GM19438 (cell line): Measurements from ENCODE around the gene CCN6.
"Not testable (repeated sequence)": the region's sequence is repeated elsewhere in the genome, so short reads cannot be mapped to it uniquely, and the experiment has no call there.

Experiments
- ATAC-seq: cut with Tn5 transposase; IDR thresholded peaks from one replicate; pipeline ENCODE4 v1.9.1; 2021; ENCODE audit warnings: low read depth; ENCODE audit not compliant: unreplicated experiment

The CCN6 gene

GRCh38 chr6:112029045-112029822 lies 24.7 kb upstream of the CCN6 start:
- no peak for ATAC-seq

GRCh38 chr6:112030206-112030960 lies 23.5 kb upstream of the CCN6 start:
- no peak for ATAC-seq

GRCh38 chr6:112030961-112031660 lies 22.8 kb upstream of the CCN6 start:
- no peak for ATAC-seq

GRCh38 chr6:112031960-112032359 lies 21.9 kb upstream of the CCN6 start:
- no peak for ATAC-seq

GRCh38 chr6:112032728-112033127 lies 21.2 kb upstream of the CCN6 start:
- ATAC-seq: no peak

- ATAC-seq: no peak
These were observed 19.9 kb upstream of the CCN6 start for GRCh38 chr6:112033791-112034615.

- no peak for ATAC-seq
These were observed 19.3 kb upstream of the CCN6 start for GRCh38 chr6:112034616-112034995.

GRCh38 chr6:112036088-112036637 lies 17.7 kb upstream of the CCN6 start:
- no peak for ATAC-seq

GRCh38 chr6:112037783-112038216 lies 16.1 kb upstream of the CCN6 start:
- ATAC-seq: no peak

- ATAC-seq: no peak
These were observed 15.6 kb upstream of the CCN6 start for GRCh38 chr6:112038268-112038667.

- no peak for ATAC-seq
These were observed 15.0 kb upstream of the CCN6 start for GRCh38 chr6:112038756-112039430.

GRCh38 chr6:112039431-112039770 lies 14.5 kb upstream of the CCN6 start:
- ATAC-seq: no peak

- ATAC-seq: no peak
These were observed 12.9 kb upstream of the CCN6 start for GRCh38 chr6:112040956-112041355.

GRCh38 chr6:112041535-112041934 lies 12.4 kb upstream of the CCN6 start:
- no peak for ATAC-seq

GRCh38 chr6:112043032-112044007 lies 10.6 kb upstream of the CCN6 start:
- peak; percentile 92 for ATAC-seq

- no peak for ATAC-seq
These were observed 9.7 kb upstream of the CCN6 start for GRCh38 chr6:112044196-112044595.

GRCh38 chr6:112044856-112045255 lies 9.0 kb upstream of the CCN6 start:
- ATAC-seq: no peak

GRCh38 chr6:112047523-112047922 lies 6.4 kb upstream of the CCN6 start:
- ATAC-seq: not testable (repeated sequence)
